ENCODE measurements around the gene C2CD3.
"Not testable (repeated sequence)": the region's sequence is repeated elsewhere in the genome, so short reads cannot be mapped to it uniquely, and the experiment has no call there.

The C2CD3 gene

DNA sequence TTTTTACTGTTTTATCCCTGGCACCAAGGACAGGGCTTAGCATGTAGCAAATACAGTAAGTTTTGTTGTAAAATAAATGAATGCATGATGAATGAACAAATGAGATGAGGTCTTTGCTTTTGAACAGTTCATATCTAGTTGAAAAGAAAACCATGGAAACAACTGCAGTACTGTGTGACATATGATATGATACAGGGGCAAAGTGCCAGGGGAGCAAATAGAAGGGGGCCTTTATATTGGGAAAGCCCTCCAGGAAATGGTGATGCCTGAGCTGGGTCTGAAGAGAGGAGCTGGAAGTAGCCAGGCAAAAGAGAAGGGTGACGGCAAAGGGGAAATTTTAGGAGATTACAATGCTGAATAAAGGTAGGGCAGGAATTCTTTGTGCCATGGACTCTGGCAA is 98.1 kb downstream of the C2CD3 start:
- WGBS, 2 experiments = 98 to 100% methylated on average over 1 of the region's 1 CpG
- Histone ChIP-seq H3K4me3 (ENCODE audit: insufficient read depth, low read depth, low read length) (no peak overlapping the region), H3K9me3 (ENCODE audit: control insufficient read depth, low read length) (no peaks in the 10 kb centered on the region), H3K27me3 (ENCODE audit: control insufficient read depth, insufficient read depth, low read length, poor library complexity, severe bottlenecking) (no peaks in the 10 kb centered on the region), H3K36me3 (ENCODE audit: control insufficient read depth, insufficient read depth, low read length) (peaks cover 24% of the 10 kb centered on the region), H3K27ac (ENCODE audit: insufficient read depth, low read depth, low read length, poor library complexity, severe bottlenecking) (no peak overlapping the region), H3K4me1 (ENCODE audit: control insufficient read depth, insufficient read depth, low read length) (no peaks in the 10 kb centered on the region)

DNA sequence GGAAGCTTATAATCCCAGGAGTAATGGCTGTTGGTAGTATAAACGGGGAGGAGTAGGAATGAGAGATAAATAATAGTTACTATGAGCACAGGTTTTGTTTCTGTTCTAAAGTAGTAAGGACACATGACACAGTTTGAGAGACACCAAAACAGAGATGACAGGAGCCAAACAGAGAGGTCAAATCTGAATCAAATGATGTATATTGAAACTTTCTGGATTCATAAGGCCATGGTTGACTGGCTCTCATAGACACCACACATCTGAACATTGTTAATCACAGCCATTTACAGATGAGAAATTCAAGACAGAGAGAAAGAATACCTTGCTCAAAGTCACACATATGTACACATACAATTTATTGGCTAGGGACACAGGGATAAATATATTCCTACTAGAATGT is 98.5 kb downstream of the C2CD3 start:
- H3K9me3 ChIP-seq (ENCODE audit: control insufficient read depth, low read length) = no peaks in the 10 kb centered on the region
- WGBS, 2 experiments = 97% methylated on average over 1 of the region's 1 CpG

DNA sequence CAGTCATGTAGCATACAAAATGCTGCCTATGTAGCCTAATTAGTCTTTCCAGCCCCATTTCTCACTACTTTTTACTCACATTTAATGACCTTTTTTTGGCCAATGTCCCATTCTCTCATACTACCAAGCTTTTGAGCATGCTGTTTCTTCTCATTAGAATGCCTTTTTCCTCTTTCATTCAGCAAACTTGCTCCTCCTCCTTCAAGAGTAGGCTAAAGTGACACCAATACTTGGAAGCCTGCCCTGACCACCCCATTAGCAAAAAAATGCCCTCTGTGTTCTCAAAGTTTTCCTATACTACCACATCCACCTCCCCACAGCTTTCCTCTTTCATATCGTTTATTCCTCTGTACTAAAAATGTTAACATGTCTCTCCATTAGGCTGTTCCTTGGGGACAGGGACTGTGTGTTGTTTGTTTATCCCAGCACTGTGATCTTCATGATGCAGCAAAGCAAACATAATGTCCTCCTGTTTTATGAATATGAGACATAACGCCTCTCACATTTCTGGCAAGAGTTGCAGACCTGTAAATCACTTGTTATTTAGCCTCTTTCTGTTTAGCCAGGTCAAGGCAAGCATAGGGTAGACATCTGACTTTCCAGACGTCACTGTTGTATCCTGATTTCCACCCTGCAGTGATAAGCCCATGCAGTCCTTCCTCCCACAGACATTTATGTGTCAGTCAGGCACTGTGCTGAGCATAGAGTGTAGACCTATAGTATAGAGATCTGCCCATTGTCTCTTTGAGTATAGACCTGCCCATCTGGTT is 99.9 kb downstream of the C2CD3 start:
- no peaks in the 10 kb centered on the region for H3K9me3 ChIP-seq (ENCODE audit: control insufficient read depth, low read length)
- WGBS, 2 experiments = 91 to 93% methylated on average over 3 of the region's 3 CpGs
- no peak overlapping the region for H3K4me3 ChIP-seq (ENCODE audit: insufficient read depth, low read depth, low read length)
- H3K36me3 ChIP-seq (ENCODE audit: control insufficient read depth, insufficient read depth, low read length) = peaks cover 24% of the 10 kb centered on the region
- no peak overlapping the region for H3K27ac ChIP-seq (ENCODE audit: insufficient read depth, low read depth, low read length, poor library complexity, severe bottlenecking)
- H3K27me3 ChIP-seq (ENCODE audit: control insufficient read depth, insufficient read depth, low read length, poor library complexity, severe bottlenecking) = no peaks in the 10 kb centered on the region
- H3K4me1 ChIP-seq (ENCODE audit: control insufficient read depth, insufficient read depth, low read length) = no peaks in the 10 kb centered on the region

More for the DNA sequence above, 98.5 kb downstream of the C2CD3 start:
- Histone ChIP-seq H3K4me1 (ENCODE audit: control insufficient read depth, insufficient read depth, low read length) (no peaks in the 10 kb centered on the region), H3K27me3 (ENCODE audit: control insufficient read depth, insufficient read depth, low read length, poor library complexity, severe bottlenecking) (no peaks in the 10 kb centered on the region), H3K27ac (ENCODE audit: insufficient read depth, low read depth, low read length, poor library complexity, severe bottlenecking) (no peak overlapping the region), H3K4me3 (ENCODE audit: insufficient read depth, low read depth, low read length) (no peak overlapping the region), H3K36me3 (ENCODE audit: control insufficient read depth, insufficient read depth, low read length) (peaks cover 24% of the 10 kb centered on the region)

DNA sequence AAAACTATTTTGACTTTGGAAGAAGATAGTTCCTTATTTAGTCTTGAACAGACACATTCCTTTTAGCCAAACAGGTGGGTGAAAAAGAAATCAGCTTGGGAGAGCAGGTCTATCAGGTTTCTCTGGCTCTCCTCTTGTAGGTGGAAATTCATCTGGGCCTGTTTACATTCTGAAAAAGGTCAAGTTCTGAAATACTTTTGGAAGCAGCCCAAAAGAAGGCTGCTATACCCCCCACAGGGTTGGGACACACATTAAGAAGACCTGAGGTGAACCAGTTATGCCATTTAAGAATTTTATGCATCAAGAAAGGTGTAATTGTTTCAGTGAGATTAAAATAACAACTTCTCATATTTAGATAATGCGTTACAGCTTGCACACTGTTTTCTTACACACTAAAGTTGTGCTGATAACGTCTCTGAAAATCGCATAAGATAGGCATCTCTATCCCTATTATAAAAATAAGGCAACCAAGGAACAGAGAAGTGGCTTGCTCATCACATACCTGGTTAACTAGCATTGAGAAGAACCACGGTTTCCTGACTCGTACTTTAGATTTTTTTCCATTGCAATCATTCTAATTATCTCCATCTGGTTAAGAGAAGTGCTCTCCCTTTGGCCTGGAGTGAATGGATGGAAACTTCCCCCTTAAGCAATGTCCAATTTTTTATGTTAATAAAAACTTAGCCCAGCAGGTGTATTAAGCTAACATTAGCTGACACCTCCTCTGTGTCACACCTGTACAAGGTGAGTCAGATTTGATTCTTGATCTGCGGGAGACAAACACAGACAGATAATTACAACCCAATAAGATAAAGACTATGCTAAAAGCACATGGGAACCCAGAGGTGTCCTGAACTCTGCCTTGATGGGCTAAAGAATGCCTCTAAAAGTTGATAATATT is 101.4 kb downstream of the C2CD3 start:
- Histone ChIP-seq H3K9me3 (ENCODE audit: control insufficient read depth, low read length) (no peaks in the 10 kb centered on the region), H3K36me3 (ENCODE audit: control insufficient read depth, insufficient read depth, low read length) (peaks cover 23% of the 10 kb centered on the region), H3K27ac (ENCODE audit: insufficient read depth, low read depth, low read length, poor library complexity, severe bottlenecking) (no peak overlapping the region), H3K27me3 (ENCODE audit: control insufficient read depth, insufficient read depth, low read length, poor library complexity, severe bottlenecking) (no peaks in the 10 kb centered on the region), H3K4me1 (ENCODE audit: control insufficient read depth, insufficient read depth, low read length) (no peaks in the 10 kb centered on the region), H3K4me3 (ENCODE audit: insufficient read depth, low read depth, low read length) (no peak overlapping the region)
- WGBS, 2 experiments = 97% methylated on average over 6 of the region's 6 CpGs

DNA sequence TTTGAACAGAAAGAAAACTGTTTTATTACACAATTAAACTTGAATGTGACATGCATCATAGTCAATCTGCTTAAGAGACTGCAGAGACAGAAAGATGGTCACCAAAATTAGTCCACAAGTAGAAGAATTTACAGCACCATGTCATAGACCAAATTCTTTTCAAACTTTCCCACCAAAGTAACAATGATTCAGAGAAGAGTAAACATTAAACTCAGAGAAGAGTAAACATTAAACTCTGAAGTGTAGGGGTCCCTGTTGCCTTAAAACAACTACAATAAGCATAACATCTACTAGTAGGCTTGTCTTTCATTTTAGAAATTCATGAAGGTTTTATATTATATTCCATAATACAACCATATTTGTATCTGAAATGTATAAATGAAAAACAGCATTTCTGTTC is 104.1 kb downstream of the C2CD3 start:
- H3K9me3 ChIP-seq (ENCODE audit: control insufficient read depth, low read length); H3K27me3 ChIP-seq (ENCODE audit: control insufficient read depth, insufficient read depth, low read length, poor library complexity, severe bottlenecking); H3K4me3 ChIP-seq (ENCODE audit: insufficient read depth, low read depth, low read length); H3K27ac ChIP-seq (ENCODE audit: insufficient read depth, low read depth, low read length, poor library complexity, severe bottlenecking); H3K4me1 ChIP-seq (ENCODE audit: control insufficient read depth, insufficient read depth, low read length): not testable (repeated sequence)
- H3K36me3 ChIP-seq (ENCODE audit: control insufficient read depth, insufficient read depth, low read length) = peaks cover 12% of the 10 kb centered on the region

DNA sequence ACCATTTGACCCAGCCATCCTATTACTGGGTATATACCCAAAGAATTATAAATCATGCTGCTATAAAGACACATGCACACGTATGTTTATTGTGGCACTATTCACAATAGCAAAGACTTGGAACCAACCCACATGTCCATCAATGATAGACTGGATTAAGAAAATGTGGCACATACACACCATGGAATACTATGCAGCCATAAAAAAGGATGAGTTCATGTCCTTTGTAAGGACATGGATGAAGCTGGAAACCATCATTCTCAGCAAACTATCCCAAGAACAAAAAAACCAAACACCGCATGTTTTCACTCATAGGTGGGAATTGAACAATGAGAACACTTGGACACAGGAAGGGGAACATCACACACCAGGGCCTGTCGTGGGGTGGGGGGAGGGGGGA is 105.3 kb downstream of the C2CD3 start:
- H3K36me3 ChIP-seq (ENCODE audit: control insufficient read depth, insufficient read depth, low read length); H3K4me1 ChIP-seq (ENCODE audit: control insufficient read depth, insufficient read depth, low read length); H3K27ac ChIP-seq (ENCODE audit: insufficient read depth, low read depth, low read length, poor library complexity, severe bottlenecking); H3K4me3 ChIP-seq (ENCODE audit: insufficient read depth, low read depth, low read length); H3K9me3 ChIP-seq (ENCODE audit: control insufficient read depth, low read length); H3K27me3 ChIP-seq (ENCODE audit: control insufficient read depth, insufficient read depth, low read length, poor library complexity, severe bottlenecking): not testable (repeated sequence)
- no CpG with 5 or more reads among the region's 3 CpGs for WGBS, 2 experiments

DNA sequence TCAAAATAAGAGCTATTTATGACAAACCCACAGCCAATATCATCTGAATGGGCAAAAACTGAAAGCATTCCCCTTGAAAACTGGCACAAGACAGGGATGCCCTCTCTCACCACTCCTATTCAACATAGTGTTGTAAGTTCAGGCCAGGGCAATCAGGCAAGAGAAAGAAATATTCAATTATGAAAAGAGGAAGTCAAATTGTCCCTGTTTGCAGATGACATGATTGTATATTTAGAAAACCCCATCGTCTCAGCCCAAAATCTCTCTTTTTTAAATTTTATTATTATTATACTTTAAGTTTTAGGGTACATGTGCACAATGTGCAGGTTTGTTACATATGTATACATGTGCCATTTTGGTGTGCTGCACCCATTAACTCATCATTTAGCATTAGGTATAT is 107.2 kb downstream of the C2CD3 start:
- not testable (repeated sequence) for H3K4me3 ChIP-seq (ENCODE audit: insufficient read depth, low read depth, low read length); H3K36me3 ChIP-seq (ENCODE audit: control insufficient read depth, insufficient read depth, low read length); H3K27ac ChIP-seq (ENCODE audit: insufficient read depth, low read depth, low read length, poor library complexity, severe bottlenecking); H3K4me1 ChIP-seq (ENCODE audit: control insufficient read depth, insufficient read depth, low read length); H3K27me3 ChIP-seq (ENCODE audit: control insufficient read depth, insufficient read depth, low read length, poor library complexity, severe bottlenecking); H3K9me3 ChIP-seq (ENCODE audit: control insufficient read depth, low read length)
- WGBS, 2 experiments = no CpG with 5 or more reads among the region's 1 CpG

DNA sequence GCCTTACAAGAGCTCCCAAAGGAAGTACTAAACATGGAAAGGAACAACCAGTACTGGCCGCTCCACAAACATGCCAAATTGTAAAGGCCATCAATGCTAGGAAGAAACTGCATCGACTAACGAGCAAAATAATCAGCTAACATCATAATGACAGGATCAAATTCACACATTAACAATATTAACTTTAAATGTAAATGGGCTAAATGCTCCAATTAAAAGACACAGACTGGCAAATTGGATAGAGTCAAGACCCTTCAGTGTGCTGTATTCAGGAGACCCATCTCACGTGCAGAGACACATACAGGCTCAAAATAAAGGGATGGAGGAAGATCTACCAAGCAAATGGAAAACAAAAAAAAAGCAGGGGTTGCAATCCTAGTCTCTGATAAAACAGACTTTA is 109.2 kb downstream of the C2CD3 start:
- H3K27me3 ChIP-seq (ENCODE audit: control insufficient read depth, insufficient read depth, low read length, poor library complexity, severe bottlenecking); H3K36me3 ChIP-seq (ENCODE audit: control insufficient read depth, insufficient read depth, low read length); H3K27ac ChIP-seq (ENCODE audit: insufficient read depth, low read depth, low read length, poor library complexity, severe bottlenecking); H3K4me1 ChIP-seq (ENCODE audit: control insufficient read depth, insufficient read depth, low read length); H3K4me3 ChIP-seq (ENCODE audit: insufficient read depth, low read depth, low read length); H3K9me3 ChIP-seq (ENCODE audit: control insufficient read depth, low read length): not testable (repeated sequence)
- WGBS, 2 experiments = 94 to 97% methylated on average over 4 of the region's 4 CpGs

DNA sequence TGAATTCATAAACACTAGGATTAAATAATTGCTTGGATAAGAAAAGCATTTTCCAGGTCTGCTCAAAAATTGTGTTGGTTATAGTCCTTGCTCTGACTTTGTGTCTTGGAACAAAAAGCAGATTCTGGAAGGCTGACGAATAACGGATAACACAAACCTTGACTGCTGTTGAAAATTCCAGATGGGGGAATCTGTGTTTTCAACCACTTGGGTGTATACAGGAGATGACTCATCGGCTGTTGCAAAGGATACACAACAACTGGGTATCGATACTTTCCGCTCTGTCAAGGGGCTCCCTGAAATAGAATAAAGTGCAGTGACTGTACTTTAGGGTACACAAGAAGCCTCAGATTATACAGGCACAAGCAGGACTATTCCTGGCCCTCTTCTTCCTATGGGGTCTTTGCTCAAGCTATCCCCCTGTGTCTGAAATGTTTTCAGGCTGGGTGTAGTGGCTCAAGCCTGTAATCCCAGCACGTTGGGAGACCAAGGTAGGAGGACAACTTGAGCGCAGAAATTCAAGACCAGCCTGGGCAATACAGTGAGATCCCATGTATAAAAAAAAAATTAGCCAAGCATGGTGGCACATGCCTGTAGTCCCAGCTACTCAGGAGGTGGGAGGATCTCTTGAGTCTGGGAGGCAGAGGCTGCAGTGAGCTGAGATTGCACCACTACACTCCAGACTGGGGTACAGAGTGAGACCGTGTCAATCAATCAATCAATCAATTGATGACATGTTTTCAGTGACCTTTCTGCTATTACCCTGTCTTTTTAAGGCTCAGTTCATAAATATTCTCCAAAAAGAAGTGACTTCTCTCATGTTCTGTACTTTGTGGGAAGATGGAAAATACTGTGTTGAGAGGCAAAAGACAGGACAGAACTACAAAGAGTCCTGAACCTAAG is 113.3 kb downstream of the C2CD3 start:
- WGBS, 2 experiments = 95% methylated on average over 8 of the region's 8 CpGs
- Histone ChIP-seq H3K4me1 (ENCODE audit: control insufficient read depth, insufficient read depth, low read length) (no peaks in the 10 kb centered on the region), H3K9me3 (ENCODE audit: control insufficient read depth, low read length) (no peaks in the 10 kb centered on the region), H3K4me3 (ENCODE audit: insufficient read depth, low read depth, low read length) (no peak overlapping the region), H3K27ac (ENCODE audit: insufficient read depth, low read depth, low read length, poor library complexity, severe bottlenecking) (no peak overlapping the region), H3K27me3 (ENCODE audit: control insufficient read depth, insufficient read depth, low read length, poor library complexity, severe bottlenecking) (no peaks in the 10 kb centered on the region), H3K36me3 (ENCODE audit: control insufficient read depth, insufficient read depth, low read length) (no peaks in the 10 kb centered on the region)

DNA sequence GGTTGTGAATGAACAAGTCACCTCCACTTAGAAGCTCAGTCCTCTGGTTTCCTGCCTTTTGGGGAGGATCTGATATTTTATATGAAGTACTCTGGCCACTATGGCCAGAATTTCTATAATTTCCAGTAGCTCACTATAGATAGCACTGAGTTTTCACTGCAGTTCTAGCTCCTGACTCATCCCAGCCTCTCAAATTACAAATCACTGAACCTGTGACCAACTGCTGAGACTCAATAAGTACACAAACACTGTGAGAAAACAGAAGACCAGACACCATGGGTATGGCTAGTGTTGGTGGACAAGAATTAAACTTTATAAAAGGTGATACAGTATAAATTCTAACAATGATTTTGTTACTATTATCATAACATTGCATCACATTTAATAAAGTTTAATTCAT is 114.9 kb downstream of the C2CD3 start:
- Histone ChIP-seq H3K27me3 (ENCODE audit: control insufficient read depth, insufficient read depth, low read length, poor library complexity, severe bottlenecking) (no peaks in the 10 kb centered on the region), H3K36me3 (ENCODE audit: control insufficient read depth, insufficient read depth, low read length) (no peaks in the 10 kb centered on the region), H3K4me1 (ENCODE audit: control insufficient read depth, insufficient read depth, low read length) (no peaks in the 10 kb centered on the region), H3K27ac (ENCODE audit: insufficient read depth, low read depth, low read length, poor library complexity, severe bottlenecking) (peak overlapping the region; percentile 44), H3K4me3 (ENCODE audit: insufficient read depth, low read depth, low read length) (no peak overlapping the region), H3K9me3 (ENCODE audit: control insufficient read depth, low read length) (no peaks in the 10 kb centered on the region)

All from ectodermal cell (in vitro differentiated cells).